HG02884 (cell line): ENCODE results near the gene ZSCAN30.
"Not testable (repeated sequence)": the region's sequence is repeated elsewhere in the genome, so short reads cannot be mapped to it uniquely, and the experiment has no call there.

ENCODE experiments used
- ATAC-seq: cut with Tn5 transposase; IDR thresholded peaks from one replicate; pipeline ENCODE4 v1.9.1; 2021; ENCODE audit warnings: mild to moderate bottlenecking, moderate library complexity; ENCODE audit not compliant: unreplicated experiment

ZSCAN30 gene

DNA sequence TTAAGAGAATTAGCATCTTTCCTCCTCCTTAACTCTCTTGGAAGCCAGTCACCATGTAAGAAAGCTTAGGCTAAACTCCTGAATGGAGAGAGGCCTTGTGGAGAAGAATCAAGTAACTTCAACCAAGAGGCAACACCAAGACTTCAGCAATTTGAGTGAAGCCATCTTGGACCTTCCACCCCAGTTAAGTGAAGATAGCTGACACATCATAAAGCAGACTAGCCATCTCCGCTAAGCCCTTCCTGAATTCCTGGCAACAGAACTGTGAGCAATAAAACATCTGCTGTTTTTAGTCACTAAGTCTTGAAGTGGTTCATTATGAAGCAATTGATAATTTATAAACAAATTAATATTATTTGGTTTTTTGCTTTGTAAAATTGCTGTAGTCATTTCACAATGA lies 50.7 kb downstream of the ZSCAN30 start:
- no peak for ATAC-seq

DNA sequence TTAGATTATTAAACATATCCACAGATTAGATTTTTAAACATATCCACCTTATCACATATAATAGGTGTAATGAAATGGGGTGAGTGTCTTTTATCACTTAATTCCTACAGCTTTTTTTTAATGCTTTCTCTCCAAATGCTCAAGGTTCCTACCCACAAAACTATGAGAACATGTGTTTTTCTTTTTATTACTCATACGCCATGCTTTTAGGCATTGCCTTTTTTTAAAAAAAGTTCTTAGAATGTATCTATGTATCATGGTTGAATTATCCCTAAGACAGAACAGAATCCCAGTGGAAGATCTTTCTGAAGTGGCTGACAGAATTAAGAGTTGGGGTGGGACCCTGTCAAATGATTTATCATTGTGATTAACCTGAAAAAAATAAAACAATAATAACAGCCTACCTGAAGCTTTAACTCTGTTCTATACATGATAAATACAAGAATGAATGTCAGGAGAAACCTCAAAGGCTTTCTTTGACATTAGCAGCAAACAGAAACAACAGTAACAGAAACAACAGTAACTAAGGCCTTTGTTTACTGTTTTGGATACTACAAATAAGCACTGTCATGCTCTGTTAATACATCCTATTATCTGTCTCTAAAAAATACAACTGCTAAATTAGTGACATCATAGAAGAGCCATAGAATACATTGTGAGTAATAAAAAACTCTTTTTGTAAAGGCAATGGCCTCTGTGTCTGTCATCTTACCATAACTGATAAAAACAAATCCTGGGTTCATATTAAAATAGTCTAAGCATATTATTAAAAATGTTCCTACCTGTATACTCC lies 53.3 kb downstream of the ZSCAN30 start:
- ATAC-seq = no peak

DNA sequence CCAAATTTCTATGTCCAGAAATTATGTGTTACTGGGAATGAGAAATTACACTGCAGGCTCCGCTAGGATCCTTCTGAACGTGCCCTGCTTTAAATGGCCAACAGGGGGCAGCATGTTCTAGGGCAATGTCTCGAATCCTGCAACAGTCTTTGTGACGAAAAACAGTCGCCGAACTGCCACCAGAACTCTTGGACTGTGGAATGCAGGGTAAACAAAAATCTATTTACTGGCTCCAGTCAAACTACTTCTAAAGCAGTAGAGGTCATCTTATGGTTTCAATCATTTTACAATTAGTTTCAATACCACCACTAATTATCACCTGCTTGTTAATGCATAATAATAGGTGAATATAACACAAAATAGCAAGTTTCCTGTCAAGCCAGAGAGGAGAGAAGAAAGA lies 59.0 kb downstream of the ZSCAN30 start:
- ATAC-seq = peak; percentile 99

DNA sequence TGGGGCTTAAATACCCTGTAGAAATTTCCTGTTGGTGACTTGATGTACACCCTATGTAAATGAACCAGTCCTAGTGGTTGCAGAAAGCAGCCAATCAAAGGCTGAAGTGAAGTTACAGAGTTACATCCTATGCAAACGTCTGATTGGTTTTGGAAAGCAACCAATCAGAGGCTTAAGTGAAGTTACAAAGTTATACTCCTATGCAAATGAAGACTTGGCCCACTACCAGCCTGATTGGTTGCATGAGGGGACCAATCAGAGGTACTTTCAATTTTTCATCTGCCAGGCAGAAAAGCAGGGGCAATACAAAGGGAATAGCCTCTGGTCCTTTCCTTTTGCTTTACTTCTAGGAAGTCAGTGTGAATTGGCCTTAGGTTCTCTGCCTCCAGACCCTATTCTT lies 62.8 kb downstream of the ZSCAN30 start:
- ATAC-seq = no peak

DNA sequence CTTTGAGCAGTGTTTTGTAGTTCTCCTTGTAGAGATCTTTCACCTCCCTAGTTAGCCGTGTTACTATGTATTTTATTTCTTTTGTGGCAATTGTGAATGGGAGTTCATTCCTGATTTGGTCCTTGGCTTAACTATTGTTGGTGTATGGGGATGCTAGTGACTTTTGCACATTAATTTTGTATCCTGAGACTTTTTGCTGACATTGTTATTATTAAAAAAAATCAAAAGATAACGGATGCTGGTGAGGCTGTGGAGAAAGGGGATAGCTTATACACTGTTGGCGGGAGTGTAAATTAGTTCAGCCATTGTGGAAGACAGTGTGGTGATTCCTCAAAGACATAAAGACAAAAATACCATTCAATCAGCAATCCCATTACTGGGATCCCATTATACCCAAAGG lies 66.2 kb downstream of the ZSCAN30 start:
- no peak for ATAC-seq

DNA sequence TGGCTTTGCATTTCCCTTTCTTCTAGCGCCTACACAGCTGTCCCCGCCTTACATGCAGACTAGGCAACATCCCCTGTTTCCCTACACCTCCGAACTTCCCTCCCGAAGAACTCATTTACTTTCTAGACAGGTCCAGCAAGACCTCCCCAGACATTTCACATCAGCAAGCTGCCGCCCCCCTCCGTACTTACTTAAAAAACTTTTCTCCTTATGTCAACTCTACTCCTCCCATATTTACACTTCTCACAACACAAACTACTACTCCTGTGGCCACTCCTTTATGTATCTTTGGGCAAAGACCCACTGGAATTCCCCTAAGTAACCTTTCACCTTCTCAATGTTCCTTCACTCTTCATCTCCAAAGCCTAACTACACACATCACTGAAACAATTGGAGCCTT lies 69.6 kb downstream of the ZSCAN30 start:
- ATAC-seq = no peak

DNA sequence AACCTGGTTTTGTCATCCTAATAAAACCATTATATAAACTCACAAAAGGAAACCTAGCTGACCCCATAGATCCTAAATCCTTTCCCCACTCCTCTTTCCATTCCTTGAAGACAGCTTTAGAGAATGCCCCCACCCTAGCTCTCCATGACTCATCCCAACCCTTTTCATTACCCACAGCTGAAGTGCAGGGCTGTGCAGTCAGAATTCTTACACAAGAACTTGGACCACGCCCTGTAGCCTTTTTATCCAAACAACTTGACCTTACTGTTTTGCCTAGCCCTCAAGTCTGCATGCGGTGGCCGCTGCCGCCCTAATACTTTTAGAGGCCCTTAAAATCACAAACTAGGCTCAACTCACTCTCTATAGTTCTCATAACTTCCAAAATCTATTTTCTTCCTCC lies 70.7 kb downstream of the ZSCAN30 start:
- ATAC-seq = not testable (repeated sequence)

DNA sequence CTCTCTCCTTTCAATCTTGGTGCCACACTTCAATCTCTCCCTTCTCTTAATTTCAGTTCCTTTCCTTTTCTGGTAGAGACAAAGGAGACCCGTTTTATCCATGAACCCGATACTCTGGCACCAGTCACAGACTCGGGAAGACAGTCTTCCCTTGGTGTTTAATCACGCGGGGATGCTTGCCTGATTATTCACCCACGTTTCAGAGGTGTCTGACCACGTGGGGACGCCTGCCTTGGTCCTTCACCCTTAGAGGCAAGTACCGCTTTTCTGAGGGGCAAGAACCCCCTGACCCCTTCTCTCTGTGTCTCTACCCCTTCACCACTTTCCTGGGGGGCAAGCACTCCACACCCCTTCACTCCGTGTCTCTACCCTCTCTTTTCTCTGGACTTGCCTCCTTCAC lies 73.4 kb downstream of the ZSCAN30 start:
- ATAC-seq = not testable (repeated sequence)

DNA sequence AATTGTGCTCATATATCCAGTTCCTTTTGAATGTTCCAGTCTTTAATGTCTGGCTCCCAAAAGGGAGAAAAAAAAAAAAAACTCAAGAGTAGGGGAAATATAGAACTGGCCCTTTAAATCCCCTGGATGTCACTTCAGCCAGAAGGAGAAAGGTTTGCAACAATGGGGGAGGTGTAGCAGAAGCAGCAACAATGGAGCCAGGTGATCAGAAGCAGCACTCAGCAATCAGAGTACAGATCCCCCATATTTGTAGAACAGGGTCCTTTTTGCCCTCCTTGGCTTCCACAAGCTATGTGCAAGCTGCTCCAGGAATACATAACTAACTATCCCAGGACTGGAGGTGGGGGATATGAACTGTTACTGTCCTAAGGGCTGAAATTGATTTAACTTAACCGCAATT lies 75.0 kb downstream of the ZSCAN30 start:
- no peak for ATAC-seq

DNA sequence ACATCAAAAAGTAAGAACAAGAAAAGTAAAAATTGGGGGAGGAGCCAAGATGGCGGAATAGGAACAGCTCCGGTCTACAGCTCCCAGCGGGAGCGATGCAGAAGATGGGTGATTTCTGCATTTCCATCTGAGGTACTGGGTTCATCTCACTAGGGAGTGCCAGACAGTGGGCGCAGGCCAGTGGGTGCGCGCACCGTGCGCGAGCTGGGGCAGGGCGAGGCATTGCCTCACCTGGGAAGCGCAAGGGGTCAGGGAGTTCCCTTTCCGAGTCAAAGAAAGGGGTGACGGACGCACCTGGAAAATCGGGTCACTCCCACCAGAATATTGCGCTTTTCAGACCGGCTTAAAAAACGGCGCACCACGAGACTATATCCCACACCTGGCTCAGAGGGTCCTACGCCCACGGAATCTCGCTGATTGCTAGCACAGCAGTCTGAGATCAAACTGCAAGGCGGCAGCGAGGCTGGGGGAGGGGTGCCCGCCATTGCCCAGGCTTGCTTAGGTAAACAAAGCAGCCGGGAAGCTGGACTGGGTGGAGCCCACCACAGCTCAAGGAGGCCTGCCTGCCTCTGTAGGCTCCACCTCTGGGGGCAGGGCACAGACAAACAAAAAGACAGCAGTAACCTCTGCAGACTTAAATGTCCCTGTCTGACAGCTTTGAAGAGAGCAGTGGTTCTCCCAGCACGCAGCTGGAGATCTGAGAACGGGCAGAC lies 84.1 kb downstream of the ZSCAN30 start:
- not testable (repeated sequence) for ATAC-seq

DNA sequence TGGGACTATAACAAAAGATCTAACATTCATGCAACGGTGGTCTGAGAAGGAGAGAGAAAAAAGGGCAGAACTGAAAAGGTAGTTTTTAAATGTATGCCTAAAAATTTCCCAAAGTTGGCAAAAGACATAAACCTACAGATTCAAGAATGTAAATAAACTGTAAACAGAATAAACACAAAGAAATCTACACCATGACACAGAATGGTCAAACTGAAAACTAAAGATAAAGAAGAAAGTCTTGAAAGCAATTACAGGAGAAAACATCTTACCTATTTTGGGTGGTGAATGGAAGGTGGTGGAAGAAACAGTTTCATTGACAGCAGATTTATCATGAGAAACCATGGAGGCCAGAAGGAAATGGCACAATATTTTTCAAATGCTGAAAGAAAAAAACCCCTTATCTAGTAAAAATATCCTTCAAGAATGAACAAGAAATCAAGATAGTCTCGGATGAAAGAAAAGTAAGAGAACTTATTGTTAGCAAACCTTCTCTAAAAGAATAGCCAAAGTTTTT lies 84.8 kb downstream of the ZSCAN30 start:
- no peak for ATAC-seq

DNA sequence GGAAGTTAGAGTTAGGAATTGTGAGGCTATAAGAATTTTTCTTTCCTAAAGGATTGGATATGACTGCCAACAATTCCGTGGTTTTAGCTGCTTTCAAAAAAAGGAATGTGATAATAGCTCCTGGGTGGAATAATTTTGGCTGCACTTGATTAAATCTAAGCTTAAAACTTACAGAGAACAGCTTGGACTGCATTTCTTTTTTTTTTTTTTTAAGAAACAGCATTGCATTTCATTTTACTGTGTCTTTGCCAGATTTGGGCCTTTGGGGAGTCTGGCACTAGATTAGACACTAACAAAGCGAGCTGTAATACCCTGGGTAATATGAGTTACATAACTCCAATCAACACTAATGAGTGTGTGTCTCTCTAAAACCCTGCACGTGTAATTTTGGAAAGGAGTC lies 87.0 kb downstream of the ZSCAN30 start:
- ATAC-seq = no peak

DNA sequence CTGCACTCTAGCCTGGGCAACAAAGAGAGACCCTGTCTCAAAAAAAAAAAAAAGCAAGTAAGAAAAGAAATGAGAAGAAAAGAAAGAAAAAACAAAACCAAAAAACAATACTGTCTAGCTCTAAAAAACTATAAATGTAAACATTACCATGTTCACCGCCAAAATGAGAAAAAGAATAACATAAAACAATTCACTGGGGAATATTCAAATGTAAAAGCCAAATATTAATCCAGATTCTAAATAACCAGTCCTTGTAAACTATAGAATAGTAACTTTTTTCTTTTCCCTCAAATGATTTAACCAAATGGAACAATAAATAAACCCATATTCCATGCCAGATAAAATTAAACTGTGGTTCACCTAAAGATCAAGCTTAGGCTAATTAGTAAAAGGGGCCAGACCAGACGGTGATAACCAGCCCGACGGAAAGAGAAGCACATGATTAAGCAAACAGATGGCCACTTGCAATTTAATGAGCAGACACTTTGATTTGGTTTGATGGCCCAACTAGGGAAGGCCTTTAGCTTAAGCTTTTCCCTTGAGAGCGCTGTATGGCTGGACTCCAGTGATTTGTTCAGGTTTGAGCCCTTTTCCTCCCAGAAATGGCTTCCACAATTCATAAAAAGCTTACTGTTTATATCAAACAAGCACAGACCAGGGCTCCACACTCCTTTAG lies 88.6 kb downstream of the ZSCAN30 start:
- ATAC-seq = no peak
